Upper lobe of right lung (tissue), 1 donor: ENCODE results near the gene PIGK. TPM values are rescaled to one million over a fixed set of nuclear protein-coding genes. Genes with fewer than 3 reads are reported as not detected.

Experiments
- ATAC-seq: fragments of 200-7000 bp; cut with Tn5 transposase; one replicate; pipeline ENCODE4 v1.9.1; 2020; ENCODE audit warnings: mild to moderate bottlenecking, moderate library complexity
- DNase-seq: peaks from one replicate; pipeline ENCODE4 v3.0.0-alpha.2; 2020
- H3K27ac ChIP-seq: fragments of 200-600 bp; one replicate; pipeline ENCODE4 v1.8.0; 2022
- H3K27me3 ChIP-seq: fragments of 200-600 bp; one replicate; pipeline ENCODE4 v1.8.0; 2022; ENCODE audit warnings: mild to moderate bottlenecking
- H3K36me3 ChIP-seq: fragments of 200-600 bp; one replicate; pipeline ENCODE4 v1.8.0; 2022
- H3K4me1 ChIP-seq: fragments of 200-600 bp; one replicate; pipeline ENCODE4 v1.8.0; 2022
- H3K4me3 ChIP-seq: fragments of 200-600 bp; one replicate; pipeline ENCODE4 v1.8.0; 2022; ENCODE audit warnings: mild to moderate bottlenecking
- H3K9me3 ChIP-seq: fragments of 200-600 bp; one replicate; pipeline ENCODE4 v1.8.0; 2022
- intact Hi-C: fragments of 100-400 bp; cut with DNase I; formaldehyde crosslinking; loops from one replicate; pipeline ENCODE4 v1.11.0; 2022
- total RNA-seq: library from RNA; stranded (reverse); fragmentation: NEBNext Ultra II Directional; extraction: Animal tissue kit (Norgen Biotek cat#: 25700); gene quantifications from one replicate; pipeline ENCODE4 v1.2.1, GENCODE V29; 2021
- TF ChIP-seq, protein P1 (sequence below): fragments of 200-600 bp; IDR thresholded peaks from one replicate; pipeline ENCODE4 v1.8.0; 2022; ENCODE audit warnings: antibody characterized with exemption
- donor health status: DM: no; HTN: yes; CAD: no; lungs with severe emphysema.

PIGK gene
- total RNA-seq, 1 donor from 2014 or later: 29.9 TPM

- H3K4me3 ChIP-seq: no peak overlapping the region
- intact Hi-C loops: no loop called here
- DNase-seq (no peak), ATAC-seq (peak; percentile 83)
- TF ChIP-seq, protein P1, sequence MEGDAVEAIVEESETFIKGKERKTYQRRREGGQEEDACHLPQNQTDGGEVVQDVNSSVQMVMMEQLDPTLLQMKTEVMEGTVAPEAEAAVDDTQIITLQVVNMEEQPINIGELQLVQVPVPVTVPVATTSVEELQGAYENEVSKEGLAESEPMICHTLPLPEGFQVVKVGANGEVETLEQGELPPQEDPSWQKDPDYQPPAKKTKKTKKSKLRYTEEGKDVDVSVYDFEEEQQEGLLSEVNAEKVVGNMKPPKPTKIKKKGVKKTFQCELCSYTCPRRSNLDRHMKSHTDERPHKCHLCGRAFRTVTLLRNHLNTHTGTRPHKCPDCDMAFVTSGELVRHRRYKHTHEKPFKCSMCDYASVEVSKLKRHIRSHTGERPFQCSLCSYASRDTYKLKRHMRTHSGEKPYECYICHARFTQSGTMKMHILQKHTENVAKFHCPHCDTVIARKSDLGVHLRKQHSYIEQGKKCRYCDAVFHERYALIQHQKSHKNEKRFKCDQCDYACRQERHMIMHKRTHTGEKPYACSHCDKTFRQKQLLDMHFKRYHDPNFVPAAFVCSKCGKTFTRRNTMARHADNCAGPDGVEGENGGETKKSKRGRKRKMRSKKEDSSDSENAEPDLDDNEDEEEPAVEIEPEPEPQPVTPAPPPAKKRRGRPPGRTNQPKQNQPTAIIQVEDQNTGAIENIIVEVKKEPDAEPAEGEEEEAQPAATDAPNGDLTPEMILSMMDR: peak; percentile 47
- no peaks in the 10 kb centered on the region for H3K4me1 ChIP-seq
- no peaks in the 10 kb centered on the region for H3K27me3 ChIP-seq
- no peaks in the 10 kb centered on the region for H3K9me3 ChIP-seq
- H3K27ac ChIP-seq: no peak overlapping the region
- H3K36me3 ChIP-seq: no peaks in the 10 kb centered on the region
Observed at GRCh38 chr1:77126307-77126706, 92.9 kb downstream of the PIGK start.

DNA sequence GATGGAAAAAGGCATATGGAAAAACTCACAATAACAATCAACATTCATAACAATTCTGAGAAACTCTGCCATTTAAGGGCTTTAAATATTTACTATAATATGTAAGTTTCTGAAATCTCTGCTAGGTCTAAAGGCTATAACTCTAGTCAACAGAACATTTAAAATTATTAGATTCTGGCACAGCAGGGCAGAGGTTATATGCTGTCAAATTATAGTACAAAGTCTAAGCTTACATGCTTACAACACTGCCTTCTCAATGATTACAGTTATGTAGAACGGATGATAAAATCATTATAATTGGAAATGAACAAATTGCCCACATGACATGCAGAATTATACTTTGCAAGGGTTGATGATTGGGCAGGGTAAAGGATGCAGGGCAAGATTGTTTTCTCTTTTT lies 97.7 kb downstream of the PIGK start:
- H3K4me1 ChIP-seq: no peaks in the 10 kb centered on the region
- no peaks in the 10 kb centered on the region for H3K9me3 ChIP-seq
- intact Hi-C loops: no loop called here
- DNase-seq: no peak
- ATAC-seq: no peak
- H3K4me3 ChIP-seq: no peak overlapping the region
- H3K27ac ChIP-seq: no peak overlapping the region
- no peaks in the 10 kb centered on the region for H3K27me3 ChIP-seq
- H3K36me3 ChIP-seq: no peaks in the 10 kb centered on the region
- TF ChIP-seq, protein P1: no peak

- Histone ChIP-seq H3K4me3 (no peak overlapping the region), H3K9me3 (no peaks in the 10 kb centered on the region), H3K27me3 (no peaks in the 10 kb centered on the region), H3K27ac (no peak overlapping the region), H3K36me3 (no peaks in the 10 kb centered on the region), H3K4me1 (no peaks in the 10 kb centered on the region)
- no peak for ATAC-seq
- DNase-seq: no peak
- intact Hi-C loops: no loop called here
- TF ChIP-seq, protein P1: no peak
Observed at GRCh38 chr1:77120950-77121349, 98.3 kb downstream of the PIGK start.

GRCh38 chr1:77118712-77119111 lies 100.5 kb downstream of the PIGK start:
- Histone ChIP-seq H3K4me1 (no peaks in the 10 kb centered on the region), H3K27me3 (no peaks in the 10 kb centered on the region), H3K4me3 (no peak overlapping the region), H3K9me3 (no peaks in the 10 kb centered on the region), H3K27ac (no peak overlapping the region), H3K36me3 (no peaks in the 10 kb centered on the region)
- DNase-seq (no peak), ATAC-seq (no peak)
- TF ChIP-seq, protein P1: no peak
- intact Hi-C loops: no loop called here

GRCh38 chr1:77104672-77105071 lies 114.6 kb downstream of the PIGK start:
- Histone ChIP-seq H3K4me1 (no peaks in the 10 kb centered on the region), H3K27me3 (no peaks in the 10 kb centered on the region), H3K27ac (no peak overlapping the region), H3K4me3 (no peak overlapping the region), H3K9me3 (no peaks in the 10 kb centered on the region), H3K36me3 (no peaks in the 10 kb centered on the region)
- intact Hi-C loops: no loop called here
- DNase-seq: no peak
- TF ChIP-seq, protein P1: no peak
- no peak for ATAC-seq

DNA sequence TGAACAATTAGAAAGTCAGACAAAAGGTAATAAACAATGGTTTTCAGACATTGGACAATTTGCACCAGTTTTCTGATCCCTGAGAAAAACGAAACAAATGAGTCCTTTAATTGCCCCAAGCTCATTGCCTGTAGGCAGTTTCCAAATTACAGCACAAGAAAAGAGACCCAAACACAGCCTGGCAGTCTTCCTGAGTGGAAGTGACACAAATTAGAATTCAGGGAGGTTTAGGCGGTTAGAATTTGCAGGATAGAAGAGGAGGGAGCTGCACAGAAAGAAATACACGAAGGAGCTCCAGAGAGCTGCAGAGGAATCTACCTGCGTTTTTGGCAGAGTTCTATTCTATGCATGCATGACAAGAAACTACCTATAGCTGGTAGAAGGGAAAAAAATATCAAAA lies 115.7 kb downstream of the PIGK start:
- no peak for DNase-seq
- intact Hi-C loops: no loop called here
- Histone ChIP-seq H3K4me3 (no peak overlapping the region), H3K4me1 (no peaks in the 10 kb centered on the region), H3K36me3 (no peaks in the 10 kb centered on the region), H3K27ac (no peak overlapping the region), H3K9me3 (no peaks in the 10 kb centered on the region), H3K27me3 (no peaks in the 10 kb centered on the region)
- no peak for ATAC-seq
- TF ChIP-seq, protein P1: no peak
